Nephron progenitor cell (in vitro differentiated cells): ENCODE results near the gene KIF25.

Experiments used
- DNase-seq: peaks from one replicate; pipeline ENCODE4 v3.0.0; 2021
- H3K27ac Mint-ChIP-seq: 2 replicates; pipeline ENCODE4 v1.8.0; 2021; ENCODE audit warnings: mild to moderate bottlenecking, moderate library complexity, mixed read lengths
- H3K27me3 Mint-ChIP-seq: 2 replicates; pipeline ENCODE4 v1.8.0; 2021; ENCODE audit warnings: mild to moderate bottlenecking, low read depth, mixed read lengths; ENCODE audit not compliant: poor library complexity
- H3K36me3 Mint-ChIP-seq: 2 replicates; pipeline ENCODE4 v1.8.0; 2021; ENCODE audit warnings: low read depth, mixed read lengths
- H3K4me1 Mint-ChIP-seq: 2 replicates; pipeline ENCODE4 v1.8.0; 2021; ENCODE audit warnings: mixed read lengths
- H3K4me3 Mint-ChIP-seq: 2 replicates; pipeline ENCODE4 v1.8.0; 2021; ENCODE audit warnings: mild to moderate bottlenecking, moderate library complexity, mixed read lengths
- H3K9me3 Mint-ChIP-seq: 2 replicates; pipeline ENCODE4 v1.8.0; 2021; ENCODE audit warnings: mild to moderate bottlenecking, moderate library complexity, mixed read lengths
- CTCF ChIP-seq: fragments of 200-600 bp; sonication (generic); IDR thresholded peaks from 2 replicates; pipeline ENCODE4 v1.5.0; 2021; ENCODE audit warnings: antibody characterized with exemption

Gene KIF25

GRCh38 chr6:168083514-168083885, 86.0 kb downstream of the KIF25 start:
- peaks cover 57% of the 10 kb centered on the region for H3K4me1 Mint-ChIP-seq
- no peak for DNase-seq
- no peak for TF ChIP-seq CTCF
- no peak overlapping the region for H3K4me3 Mint-ChIP-seq
- H3K9me3 Mint-ChIP-seq: no peaks in the 10 kb centered on the region
- peaks cover 7% of the 10 kb centered on the region for H3K27me3 Mint-ChIP-seq
- no peaks in the 10 kb centered on the region for H3K36me3 Mint-ChIP-seq
- peak overlapping the region; percentile 83 for H3K27ac Mint-ChIP-seq

DNA sequence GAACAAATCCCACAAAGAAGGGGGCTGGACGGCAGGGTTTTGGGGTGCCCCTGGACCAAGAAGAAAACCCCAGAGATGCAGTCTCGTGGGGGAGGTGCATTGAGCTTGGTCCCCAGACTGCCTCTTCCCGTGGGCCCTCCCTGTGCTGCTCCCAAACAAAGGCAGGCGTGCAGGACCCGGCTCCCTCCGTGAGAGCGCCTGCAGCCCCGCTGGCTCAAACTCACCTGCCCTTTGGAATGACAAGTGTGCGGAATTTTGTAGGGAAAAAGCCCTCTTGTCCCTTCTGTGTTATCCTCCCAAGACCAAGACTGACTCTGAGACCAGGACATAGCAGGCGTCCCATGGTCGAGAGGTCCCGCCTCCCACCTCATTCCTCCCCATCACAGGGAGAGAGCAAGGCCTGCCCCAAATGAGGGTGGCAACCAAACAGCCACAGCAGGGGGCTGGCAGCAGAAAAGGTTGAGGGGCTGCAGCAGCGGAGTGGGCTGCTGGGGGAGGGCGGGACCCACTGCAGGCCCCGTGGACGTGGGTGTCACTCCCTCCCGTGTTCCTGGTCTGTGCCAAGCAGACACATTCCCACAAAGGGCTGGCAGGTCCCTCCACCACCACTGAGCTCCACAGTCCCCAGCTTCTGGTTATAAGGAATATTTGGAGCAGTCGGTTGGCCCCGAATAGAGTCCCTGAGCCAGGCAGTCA, 87.1 kb downstream of the KIF25 start:
- Mint-ChIP-seq H3K36me3 (no peaks in the 10 kb centered on the region), H3K4me1 (peaks cover 67% of the 10 kb centered on the region), H3K9me3 (no peaks in the 10 kb centered on the region), H3K27me3 (peaks cover 7% of the 10 kb centered on the region), H3K27ac (no peak overlapping the region), H3K4me3 (no peak overlapping the region)
- DNase-seq: no peak
- TF ChIP-seq CTCF: no peak

DNA sequence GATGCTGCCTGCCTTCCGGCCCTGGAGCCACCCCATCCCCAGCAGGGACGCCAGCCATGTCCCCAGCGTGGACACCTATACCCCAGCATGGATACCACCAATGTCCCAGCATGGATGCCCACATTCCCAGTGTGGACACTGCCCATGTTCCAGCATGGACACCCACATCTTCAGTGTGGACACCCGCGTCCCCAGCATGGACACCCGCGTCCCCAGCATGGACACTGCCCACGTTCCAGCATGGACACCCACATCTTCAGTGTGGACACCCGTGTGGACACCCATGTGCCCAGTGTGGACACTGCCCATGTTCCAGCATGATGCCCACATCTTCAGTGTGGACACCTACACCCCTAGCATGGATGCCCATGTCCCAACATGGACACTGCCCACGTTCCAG, 88.6 kb downstream of the KIF25 start:
- H3K36me3 Mint-ChIP-seq: no peaks in the 10 kb centered on the region
- H3K4me3 Mint-ChIP-seq: no peak overlapping the region
- DNase-seq: no peak
- H3K9me3 Mint-ChIP-seq: no peaks in the 10 kb centered on the region
- peaks cover 70% of the 10 kb centered on the region for H3K4me1 Mint-ChIP-seq
- peaks cover 13% of the 10 kb centered on the region for H3K27me3 Mint-ChIP-seq
- H3K27ac Mint-ChIP-seq: no peak overlapping the region
- no peak for TF ChIP-seq CTCF

DNA sequence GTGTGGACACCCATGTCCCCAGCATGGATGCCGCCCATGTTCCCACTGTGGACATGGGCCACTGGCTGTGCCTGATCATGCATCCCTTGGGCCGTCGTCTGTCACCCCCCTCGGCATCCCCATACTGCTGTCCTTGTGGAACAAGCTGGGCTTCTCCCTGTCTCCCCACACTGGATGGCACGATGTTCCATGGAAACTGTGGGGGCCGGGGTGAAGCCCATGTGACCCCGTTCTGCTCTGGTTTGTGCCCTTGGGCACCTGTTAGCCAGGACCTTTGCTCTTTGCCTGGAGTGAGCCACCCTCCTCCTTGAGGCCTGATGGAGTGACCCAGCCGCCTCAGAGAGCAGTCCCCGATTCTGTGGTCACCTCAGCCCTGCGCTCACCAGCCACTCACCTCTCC, 89.1 kb downstream of the KIF25 start:
- Mint-ChIP-seq H3K4me1 (peaks cover 74% of the 10 kb centered on the region), H3K27ac (no peak overlapping the region), H3K4me3 (no peak overlapping the region)

GRCh38 chr6:168087436-168088160, 90.1 kb downstream of the KIF25 start:
- peaks cover 73% of the 10 kb centered on the region for H3K4me1 Mint-ChIP-seq
- H3K36me3 Mint-ChIP-seq: no peaks in the 10 kb centered on the region
- no peak for TF ChIP-seq CTCF
- no peaks in the 10 kb centered on the region for H3K9me3 Mint-ChIP-seq
- peaks cover 13% of the 10 kb centered on the region for H3K27me3 Mint-ChIP-seq
- H3K4me3 Mint-ChIP-seq: peak overlapping the region; percentile 15
- DNase-seq: no peak
- H3K27ac Mint-ChIP-seq: peak overlapping the region; percentile 87

More for the DNA sequence above, 89.1 kb downstream of the KIF25 start:
- no peaks in the 10 kb centered on the region for H3K36me3 Mint-ChIP-seq
- H3K9me3 Mint-ChIP-seq: no peaks in the 10 kb centered on the region
- TF ChIP-seq CTCF: no peak
- DNase-seq: no peak
- peaks cover 13% of the 10 kb centered on the region for H3K27me3 Mint-ChIP-seq
